Measurements from ENCODE around the gene CCDC183.
"Not testable (repeated sequence)": the region's sequence is repeated elsewhere in the genome, so short reads cannot be mapped to it uniquely, and the experiment has no call there.

The CCDC183 gene

GRCh38 chr9:136787690-136788400, 8.3 kb upstream of the CCDC183 start:
- H3K27ac ChIP-seq (ENCODE audit: low read length): no peak overlapping the region
- H3K4me3 ChIP-seq (ENCODE audit: low read length): no peak overlapping the region
- no peak overlapping the region for H3K9ac ChIP-seq (ENCODE audit: low read length)
- no peaks in the 10 kb centered on the region for H3K36me3 ChIP-seq (ENCODE audit: control insufficient read depth, low read depth, low read length)
- H3K4me1 ChIP-seq (ENCODE audit: control insufficient read depth, low read depth, low read length): peaks cover 4% of the 10 kb centered on the region
- H3K9me3 ChIP-seq (ENCODE audit: control insufficient read depth, low read depth, low read length): no peaks in the 10 kb centered on the region
- H3K27me3 ChIP-seq (ENCODE audit: control insufficient read depth, insufficient read depth, low read length): no peaks in the 10 kb centered on the region

- H3K4me1 ChIP-seq (ENCODE audit: control insufficient read depth, low read depth, low read length); H3K9ac ChIP-seq (ENCODE audit: low read length); H3K27me3 ChIP-seq (ENCODE audit: control insufficient read depth, insufficient read depth, low read length); H3K9me3 ChIP-seq (ENCODE audit: control insufficient read depth, low read depth, low read length); H3K36me3 ChIP-seq (ENCODE audit: control insufficient read depth, low read depth, low read length); H3K4me3 ChIP-seq (ENCODE audit: low read length); H3K27ac ChIP-seq (ENCODE audit: low read length): not testable (repeated sequence)
Measured at GRCh38 chr9:136788644-136789522, 7.3 kb upstream of the CCDC183 start.

- H3K9me3 ChIP-seq (ENCODE audit: control insufficient read depth, low read depth, low read length): no peaks in the 10 kb centered on the region
- no peaks in the 10 kb centered on the region for H3K27me3 ChIP-seq (ENCODE audit: control insufficient read depth, insufficient read depth, low read length)
- H3K4me3 ChIP-seq (ENCODE audit: low read length): no peak overlapping the region
- no peaks in the 10 kb centered on the region for H3K36me3 ChIP-seq (ENCODE audit: control insufficient read depth, low read depth, low read length)
- no peak overlapping the region for H3K9ac ChIP-seq (ENCODE audit: low read length)
- peaks cover 4% of the 10 kb centered on the region for H3K4me1 ChIP-seq (ENCODE audit: control insufficient read depth, low read depth, low read length)
- no peak overlapping the region for H3K27ac ChIP-seq (ENCODE audit: low read length)
Measured at GRCh38 chr9:136789523-136789937, 6.6 kb upstream of the CCDC183 start.

GRCh38 chr9:136790640-136791515, 5.3 kb upstream of the CCDC183 start, which contains the start of gene TMEM141:
TSS of gene TMEM141 (plus strand) at chr9:136791344. CDS start at chr9:136791371, 27 bp downstream.
- Histone ChIP-seq H3K27me3 (ENCODE audit: control insufficient read depth, insufficient read depth, low read length) (no peaks in the 10 kb centered on the region), H3K9me3 (ENCODE audit: control insufficient read depth, low read depth, low read length) (no peaks in the 10 kb centered on the region), H3K4me3 (ENCODE audit: low read length) (peak within 1 kb of the TSS; percentile 79), H3K9ac (ENCODE audit: low read length) (peak within 1 kb of the TSS; percentile 57), H3K36me3 (ENCODE audit: control insufficient read depth, low read depth, low read length) (no peaks in the 10 kb centered on the region), H3K4me1 (ENCODE audit: control insufficient read depth, low read depth, low read length) (peaks cover 4% of the 10 kb centered on the region), H3K27ac (ENCODE audit: low read length) (no peak within 1 kb of the TSS)

GRCh38 chr9:136791516-136792276, 4.4 kb upstream of the CCDC183 start:
- Histone ChIP-seq H3K4me3 (ENCODE audit: low read length) (peak overlapping the region; percentile 79), H3K9me3 (ENCODE audit: control insufficient read depth, low read depth, low read length) (no peaks in the 10 kb centered on the region), H3K36me3 (ENCODE audit: control insufficient read depth, low read depth, low read length) (no peaks in the 10 kb centered on the region), H3K4me1 (ENCODE audit: control insufficient read depth, low read depth, low read length) (peaks cover 4% of the 10 kb centered on the region), H3K27me3 (ENCODE audit: control insufficient read depth, insufficient read depth, low read length) (no peaks in the 10 kb centered on the region), H3K27ac (ENCODE audit: low read length) (no peak overlapping the region), H3K9ac (ENCODE audit: low read length) (peak overlapping the region; percentile 57)

- Histone ChIP-seq H3K4me1 (ENCODE audit: control insufficient read depth, low read depth, low read length) (peaks cover 8% of the 10 kb centered on the region), H3K4me3 (ENCODE audit: low read length) (peak overlapping the region; percentile 79), H3K9me3 (ENCODE audit: control insufficient read depth, low read depth, low read length) (no peaks in the 10 kb centered on the region), H3K27ac (ENCODE audit: low read length) (no peak overlapping the region), H3K9ac (ENCODE audit: low read length) (no peak overlapping the region), H3K27me3 (ENCODE audit: control insufficient read depth, insufficient read depth, low read length) (no peaks in the 10 kb centered on the region), H3K36me3 (ENCODE audit: control insufficient read depth, low read depth, low read length) (no peaks in the 10 kb centered on the region)
Measured at GRCh38 chr9:136792321-136793085, 3.6 kb upstream of the CCDC183 start.

- H3K9ac ChIP-seq (ENCODE audit: low read length): no peak overlapping the region
- peaks cover 8% of the 10 kb centered on the region for H3K4me1 ChIP-seq (ENCODE audit: control insufficient read depth, low read depth, low read length)
- H3K27me3 ChIP-seq (ENCODE audit: control insufficient read depth, insufficient read depth, low read length): peaks cover under 1% of the 10 kb centered on the region
- no peak overlapping the region for H3K4me3 ChIP-seq (ENCODE audit: low read length)
- H3K36me3 ChIP-seq (ENCODE audit: control insufficient read depth, low read depth, low read length): no peaks in the 10 kb centered on the region
- H3K9me3 ChIP-seq (ENCODE audit: control insufficient read depth, low read depth, low read length): no peaks in the 10 kb centered on the region
- no peak overlapping the region for H3K27ac ChIP-seq (ENCODE audit: low read length)
Measured at GRCh38 chr9:136793086-136793946, 2.8 kb upstream of the CCDC183 start.

- no peaks in the 10 kb centered on the region for H3K9me3 ChIP-seq (ENCODE audit: control insufficient read depth, low read depth, low read length)
- no peak overlapping the region for H3K9ac ChIP-seq (ENCODE audit: low read length)
- H3K27me3 ChIP-seq (ENCODE audit: control insufficient read depth, insufficient read depth, low read length): peaks cover 12% of the 10 kb centered on the region
- H3K27ac ChIP-seq (ENCODE audit: low read length): no peak overlapping the region
- H3K36me3 ChIP-seq (ENCODE audit: control insufficient read depth, low read depth, low read length): no peaks in the 10 kb centered on the region
- H3K4me3 ChIP-seq (ENCODE audit: low read length): no peak overlapping the region
- peaks cover 8% of the 10 kb centered on the region for H3K4me1 ChIP-seq (ENCODE audit: control insufficient read depth, low read depth, low read length)
Measured at GRCh38 chr9:136794281-136794999, 1.7 kb upstream of the CCDC183 start.

- Histone ChIP-seq H3K4me1 (ENCODE audit: control insufficient read depth, low read depth, low read length) (peaks cover 8% of the 10 kb centered on the region), H3K27ac (ENCODE audit: low read length) (no peak overlapping the region), H3K9ac (ENCODE audit: low read length) (no peak overlapping the region)
Measured at GRCh38 chr9:136795000-136795348, 1.2 kb upstream of the CCDC183 start.

More at GRCh38 chr9:136795000-136795348, 1.2 kb upstream of the CCDC183 start:
- Histone ChIP-seq H3K36me3 (ENCODE audit: control insufficient read depth, low read depth, low read length) (no peaks in the 10 kb centered on the region), H3K4me3 (ENCODE audit: low read length) (no peak overlapping the region), H3K9me3 (ENCODE audit: control insufficient read depth, low read depth, low read length) (no peaks in the 10 kb centered on the region), H3K27me3 (ENCODE audit: control insufficient read depth, insufficient read depth, low read length) (peaks cover 16% of the 10 kb centered on the region)

All from iPS-18a (cell line).